ENCODE results near the gene PCSK9.

Gene PCSK9

DNA sequence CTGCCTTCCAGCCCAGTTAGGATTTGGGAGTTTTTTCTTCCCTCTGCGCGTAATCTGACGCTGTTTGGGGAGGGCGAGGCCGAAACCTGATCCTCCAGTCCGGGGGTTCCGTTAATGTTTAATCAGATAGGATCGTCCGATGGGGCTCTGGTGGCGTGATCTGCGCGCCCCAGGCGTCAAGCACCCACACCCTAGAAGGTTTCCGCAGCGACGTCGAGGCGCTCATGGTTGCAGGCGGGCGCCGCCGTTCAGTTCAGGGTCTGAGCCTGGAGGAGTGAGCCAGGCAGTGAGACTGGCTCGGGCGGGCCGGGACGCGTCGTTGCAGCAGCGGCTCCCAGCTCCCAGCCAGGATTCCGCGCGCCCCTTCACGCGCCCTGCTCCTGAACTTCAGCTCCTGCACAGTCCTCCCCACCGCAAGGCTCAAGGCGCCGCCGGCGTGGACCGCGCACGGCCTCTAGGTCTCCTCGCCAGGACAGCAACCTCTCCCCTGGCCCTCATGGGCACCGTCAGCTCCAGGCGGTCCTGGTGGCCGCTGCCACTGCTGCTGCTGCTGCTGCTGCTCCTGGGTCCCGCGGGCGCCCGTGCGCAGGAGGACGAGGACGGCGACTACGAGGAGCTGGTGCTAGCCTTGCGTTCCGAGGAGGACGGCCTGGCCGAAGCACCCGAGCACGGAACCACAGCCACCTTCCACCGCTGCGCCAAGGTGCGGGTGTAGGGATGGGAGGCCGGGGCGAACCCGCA, at the start of gene PCSK9:
Gene PCSK9 (plus strand): TSS at position 207 of the 741 bp plus-strand sequence. CDS start 290 bp downstream, at position 497.
- DNase-seq (ENCODE audit: low spot score): no peak

DNA sequence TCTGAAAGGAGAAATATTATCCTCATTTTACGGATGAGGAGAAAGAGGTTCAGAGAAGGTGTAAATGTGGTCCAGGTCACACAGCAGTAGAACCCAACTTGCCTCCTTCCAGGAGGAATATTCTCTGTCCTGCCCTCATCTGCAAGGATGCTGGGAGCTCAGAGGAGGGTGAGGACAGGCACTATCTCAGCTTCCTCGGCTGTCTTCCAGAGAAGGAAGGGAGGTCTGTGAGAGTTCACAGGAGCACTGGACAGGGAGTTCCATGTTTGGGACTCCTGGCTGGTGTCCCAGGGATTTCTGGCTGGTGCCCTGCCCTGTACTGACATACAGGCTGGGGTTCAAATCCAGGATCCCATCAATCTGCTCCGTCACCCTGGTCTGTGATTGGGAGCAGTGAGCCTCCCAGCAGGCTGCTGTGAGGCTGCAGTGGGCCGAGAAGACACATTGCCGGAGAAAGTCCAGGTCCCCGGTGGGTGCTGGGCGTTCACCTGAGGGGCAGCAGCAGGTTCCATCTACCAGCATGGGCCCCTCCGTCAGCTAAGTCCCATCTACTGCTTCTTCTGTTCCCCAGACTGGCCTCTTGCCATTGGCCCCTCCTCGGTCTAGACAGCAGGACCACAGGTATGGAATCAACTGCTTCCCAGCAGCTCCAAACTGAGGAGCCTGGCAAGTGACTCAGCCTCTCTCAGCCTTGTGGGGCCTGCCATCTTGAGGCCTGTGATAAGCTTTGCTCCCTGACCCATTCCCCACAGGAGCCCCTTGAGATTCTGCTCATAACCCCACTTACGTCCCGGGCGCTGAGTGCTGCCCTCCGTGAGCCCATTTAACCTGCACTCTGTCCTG, 49.2 kb upstream of the PCSK9 start:
- DNase-seq (ENCODE audit: low spot score): no peak

DNA sequence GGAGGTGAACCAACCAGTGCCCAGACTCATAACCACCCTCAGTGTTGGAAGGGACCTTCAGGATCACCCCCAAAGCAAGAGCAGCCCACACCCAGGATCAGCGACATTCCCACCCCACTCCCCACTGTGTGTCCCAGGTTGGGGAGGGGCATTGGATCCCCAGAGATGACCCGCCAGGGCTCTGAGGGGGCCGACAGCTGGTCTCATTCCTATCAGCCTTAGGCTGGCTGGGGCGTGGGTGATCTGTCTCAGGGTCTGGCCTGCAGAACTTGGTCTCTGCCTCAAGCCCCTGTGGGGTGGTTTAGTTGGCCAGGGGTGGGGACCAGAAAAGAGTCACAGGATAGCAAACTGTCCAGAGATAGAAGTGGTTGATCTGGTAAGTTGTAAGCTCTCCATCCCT, 48.4 kb upstream of the PCSK9 start:
- no peak for DNase-seq (ENCODE audit: low spot score)

DNA sequence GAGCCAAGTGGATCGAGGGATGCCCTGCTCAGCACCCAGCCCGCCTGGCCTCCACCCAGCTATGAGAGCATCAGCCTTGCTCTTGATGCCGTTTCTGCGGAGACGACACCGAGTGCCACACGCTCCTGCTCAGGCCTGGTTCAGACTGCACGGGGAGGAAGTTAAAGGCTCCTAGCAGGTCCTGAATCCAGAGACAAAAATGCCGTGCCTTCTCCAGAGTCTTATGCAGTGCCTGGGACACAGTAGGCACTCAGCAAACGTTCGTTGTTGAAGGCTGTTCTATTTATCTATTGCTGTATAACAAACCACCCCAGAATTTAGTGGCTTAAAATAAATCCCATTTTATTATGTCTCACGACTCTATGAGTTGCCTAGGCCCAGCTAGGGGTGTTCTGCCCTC, 47.4 kb upstream of the PCSK9 start:
- no peak for DNase-seq (ENCODE audit: low spot score)

DNA sequence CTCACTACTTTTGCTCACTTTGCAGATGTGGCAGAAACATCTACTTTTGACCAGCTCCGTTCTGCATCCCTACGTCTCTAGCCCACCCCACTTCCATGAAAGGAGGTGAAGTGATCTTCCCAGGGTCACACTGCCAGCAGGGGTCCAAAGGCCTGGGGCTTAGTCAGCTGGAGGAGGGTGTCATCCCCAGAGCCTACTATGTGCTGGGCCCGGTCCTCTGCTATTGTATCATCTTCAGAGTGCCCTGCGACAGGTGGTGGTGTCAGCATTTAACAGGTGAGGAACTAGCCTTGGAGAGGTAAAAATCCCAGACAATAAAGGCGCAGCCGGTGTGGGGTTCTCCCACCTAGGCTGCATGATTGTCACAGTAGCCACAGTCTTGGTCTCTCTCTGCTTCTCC, 46.2 kb upstream of the PCSK9 start:
- DNase-seq (ENCODE audit: low spot score): no peak

DNA sequence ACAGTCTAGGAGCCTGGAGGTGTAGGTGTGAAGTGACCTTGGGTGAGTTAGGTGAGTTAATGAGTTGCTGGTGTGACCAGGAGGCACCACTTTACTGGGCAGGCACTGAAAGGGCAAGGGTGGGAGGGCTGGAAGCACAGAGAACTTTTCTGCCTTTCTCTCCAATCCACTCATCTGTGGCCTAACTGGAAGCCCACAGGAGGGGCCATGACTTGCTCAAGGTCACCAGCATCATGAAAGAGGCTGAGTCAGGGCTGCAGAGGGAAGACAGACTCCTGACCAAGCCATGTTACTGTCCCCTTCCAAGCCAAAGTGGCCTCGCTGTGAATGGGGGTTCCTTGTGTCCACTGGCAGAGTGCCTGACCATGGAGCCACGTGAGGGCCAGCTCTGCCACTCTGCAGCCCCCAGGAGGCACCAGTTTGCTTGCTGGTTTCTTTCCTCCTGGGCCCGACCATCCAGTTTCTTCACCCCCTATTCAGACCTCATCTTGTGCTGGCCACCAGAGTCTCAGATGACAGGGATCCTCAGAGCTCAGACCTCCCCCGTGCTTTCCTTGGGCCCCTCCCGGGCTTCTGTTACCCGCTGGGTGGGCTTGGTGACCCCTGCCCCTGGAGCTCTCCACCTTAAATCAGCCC, 44.9 kb upstream of the PCSK9 start:
- no peak for DNase-seq (ENCODE audit: low spot score)

DNA sequence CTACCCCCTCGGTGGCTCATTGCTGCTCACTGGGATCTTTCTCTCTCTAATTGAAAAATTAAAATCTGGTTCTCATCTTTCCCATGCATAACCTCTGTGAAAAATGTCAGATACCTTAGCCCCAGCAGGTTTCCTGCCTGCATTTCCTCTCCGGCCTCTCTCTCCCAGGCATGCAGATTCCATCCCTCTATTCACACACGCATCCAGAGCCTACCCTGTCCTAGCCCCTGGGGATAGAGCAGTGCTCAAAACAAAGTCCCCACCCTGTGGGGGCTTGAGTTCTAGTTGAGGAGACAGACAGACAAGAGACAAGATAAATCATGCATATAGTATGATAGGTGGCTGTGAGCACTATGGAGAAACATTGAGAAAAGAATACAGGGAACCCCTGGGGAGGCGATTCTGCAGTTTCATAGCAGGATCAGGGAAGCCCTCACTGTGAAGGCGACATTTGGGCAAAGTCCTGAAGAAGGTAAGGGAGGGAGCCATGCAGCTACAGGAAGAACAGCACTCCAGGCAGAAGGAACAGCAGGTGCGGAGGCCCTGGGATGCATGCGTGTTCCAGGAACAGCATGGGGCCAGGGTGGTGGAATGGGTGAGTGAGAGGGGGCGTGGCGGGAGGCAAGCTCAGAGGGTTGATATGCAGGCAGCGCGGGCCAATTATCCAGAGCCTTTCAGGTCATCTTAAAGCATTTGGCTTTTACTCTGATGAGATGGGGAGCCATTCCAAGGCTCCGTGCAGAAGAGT, 44.2 kb upstream of the PCSK9 start:
- no peak for DNase-seq (ENCODE audit: low spot score)

DNA sequence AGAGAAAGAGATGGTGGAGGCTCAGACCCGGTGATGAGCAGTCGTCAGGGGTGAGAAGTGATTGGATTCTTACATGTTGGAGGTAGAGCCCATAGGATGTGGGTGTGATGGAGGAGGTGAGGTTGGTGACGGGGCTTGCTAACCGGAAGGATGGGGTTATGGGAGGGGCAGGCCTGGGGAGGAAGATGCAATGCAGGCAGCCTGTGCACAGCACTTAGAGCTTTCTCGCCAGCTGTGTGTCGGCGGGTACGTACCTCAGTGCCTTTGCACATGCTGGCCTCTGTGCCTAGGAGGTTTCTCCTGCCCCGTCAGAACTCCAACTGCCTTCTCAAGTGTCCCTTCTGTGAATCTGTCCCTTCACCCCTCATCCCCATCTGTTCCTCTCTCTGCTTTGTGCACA, 43.5 kb upstream of the PCSK9 start:
- DNase-seq (ENCODE audit: low spot score): no peak

DNA sequence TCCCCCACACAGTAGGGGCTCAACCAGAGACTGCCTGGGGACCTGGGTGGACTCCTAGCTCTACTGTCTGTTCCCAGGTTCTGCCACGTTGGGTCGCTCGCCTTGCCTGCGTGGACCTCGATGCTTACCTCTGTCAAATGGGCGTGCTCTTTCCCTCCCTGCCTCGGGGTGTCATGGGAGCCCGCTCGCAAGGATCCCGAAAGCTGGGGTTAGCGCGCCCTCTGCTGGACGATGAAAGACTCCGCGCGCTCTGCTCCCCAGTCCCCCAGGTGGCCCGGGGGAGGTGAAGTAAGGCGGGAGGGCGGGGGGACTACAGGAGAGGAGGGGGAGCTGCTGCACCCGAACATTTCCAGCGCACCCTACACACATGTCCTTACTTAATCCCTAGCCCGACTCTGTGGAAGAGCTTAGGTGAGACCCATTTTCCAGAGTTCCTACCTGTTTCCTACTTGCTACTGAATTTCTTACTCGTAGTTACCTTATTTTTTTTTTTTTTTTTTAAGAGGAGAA, 42.9 kb upstream of the PCSK9 start:
- DNase-seq (ENCODE audit: low spot score): peak; percentile 78

DNA sequence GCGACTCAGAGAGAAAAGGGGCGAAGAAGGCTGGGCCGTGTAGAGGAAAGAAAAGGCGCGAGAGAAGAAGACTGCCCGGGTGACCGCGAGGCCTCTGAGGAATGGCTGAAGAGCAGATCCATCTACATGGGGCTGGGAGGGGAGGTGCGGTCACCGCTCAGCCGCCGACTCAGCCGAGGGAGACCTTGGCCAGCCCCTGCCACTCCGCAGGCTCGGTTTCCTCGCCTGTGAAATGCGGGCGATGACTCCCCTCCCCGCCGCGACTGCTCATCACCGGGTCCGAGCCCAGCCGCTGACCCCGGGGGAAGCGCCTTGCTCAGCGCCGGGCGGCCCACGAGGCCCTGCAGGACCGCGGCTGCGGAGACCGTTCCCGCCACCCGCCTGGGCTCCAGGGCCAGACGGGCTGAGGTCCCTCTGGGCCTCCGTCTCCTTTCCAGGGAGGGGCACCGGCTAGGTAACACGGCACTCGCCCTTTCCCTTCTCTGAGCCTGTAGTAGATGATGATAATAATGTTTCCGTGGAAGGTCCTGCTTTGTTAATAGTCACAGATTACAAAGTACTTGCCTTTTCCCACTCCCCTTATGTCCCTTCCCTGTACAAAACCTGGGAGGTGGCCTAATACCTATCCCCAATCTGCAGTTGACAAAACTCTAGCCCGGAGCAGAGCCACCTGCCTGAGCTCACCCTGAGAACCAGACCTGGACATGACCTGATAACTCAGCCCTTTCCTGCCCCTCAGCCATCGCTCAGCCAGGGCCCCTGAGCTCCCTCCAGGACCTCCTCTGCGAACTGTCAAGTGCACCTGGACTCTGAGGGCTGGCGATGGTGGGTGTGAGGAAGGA, 42.3 kb upstream of the PCSK9 start:
- DNase-seq (ENCODE audit: low spot score): no peak

DNA sequence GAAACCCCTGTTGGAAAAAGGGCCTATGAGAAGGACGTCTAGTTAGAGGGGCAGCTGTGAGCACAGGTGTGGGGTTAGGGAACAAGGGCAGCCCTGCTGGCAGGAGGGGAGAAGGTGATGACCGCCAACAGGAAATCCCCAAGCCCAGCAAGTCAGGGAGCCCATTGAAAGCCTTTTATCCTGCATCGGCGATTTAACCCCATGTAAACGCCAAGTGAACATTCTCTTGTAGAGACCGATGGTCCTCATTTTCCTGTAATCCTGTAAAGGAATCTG, 41.7 kb upstream of the PCSK9 start:
- DNase-seq (ENCODE audit: low spot score): no peak

DNA sequence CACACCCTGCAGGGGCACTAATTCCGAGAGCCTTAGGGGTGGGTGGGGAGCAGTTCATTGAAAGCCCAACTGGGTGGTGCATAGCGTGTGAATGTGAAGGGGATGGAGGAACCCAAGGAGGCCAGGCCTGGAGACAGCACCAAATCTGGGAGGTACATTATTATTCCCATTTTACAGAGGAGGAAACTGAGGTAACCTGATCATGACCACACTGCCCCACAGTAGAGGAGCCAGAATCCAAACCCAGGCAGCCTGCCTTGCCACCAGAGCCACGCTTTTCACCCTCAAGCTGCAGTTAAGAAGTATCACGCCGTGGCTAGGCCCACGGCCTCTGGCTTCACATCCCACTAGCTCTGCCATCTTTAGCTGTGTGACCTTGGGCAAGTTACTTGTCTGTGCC, 41.2 kb upstream of the PCSK9 start:
- no peak for DNase-seq (ENCODE audit: low spot score)

DNA sequence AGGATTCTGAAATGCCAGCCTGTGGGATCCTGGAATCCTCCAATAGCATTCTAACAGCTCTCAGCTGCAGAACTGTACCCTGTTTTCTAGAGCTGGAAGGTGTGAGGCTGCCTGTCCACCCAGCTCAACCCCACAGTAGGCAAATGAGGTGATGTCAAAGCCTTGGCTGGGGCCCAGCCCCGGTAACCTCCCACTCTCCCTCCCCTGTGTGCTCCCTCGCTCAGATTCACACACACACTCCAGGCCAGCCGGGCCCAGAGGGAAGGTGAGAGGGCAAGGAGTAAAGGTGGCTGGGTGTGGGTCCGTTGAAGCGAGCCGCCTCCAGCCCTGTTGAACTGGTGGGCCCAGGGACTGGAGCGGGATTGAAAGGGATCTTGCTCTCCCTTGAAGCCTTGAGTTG, 40.7 kb upstream of the PCSK9 start, which contains the start of gene BSND:
Gene BSND (plus strand): TSS at position 257 of the 400 bp plus-strand sequence. CDS start 254 bp downstream, outside the sequence.
- DNase-seq (ENCODE audit: low spot score): no peak

DNA sequence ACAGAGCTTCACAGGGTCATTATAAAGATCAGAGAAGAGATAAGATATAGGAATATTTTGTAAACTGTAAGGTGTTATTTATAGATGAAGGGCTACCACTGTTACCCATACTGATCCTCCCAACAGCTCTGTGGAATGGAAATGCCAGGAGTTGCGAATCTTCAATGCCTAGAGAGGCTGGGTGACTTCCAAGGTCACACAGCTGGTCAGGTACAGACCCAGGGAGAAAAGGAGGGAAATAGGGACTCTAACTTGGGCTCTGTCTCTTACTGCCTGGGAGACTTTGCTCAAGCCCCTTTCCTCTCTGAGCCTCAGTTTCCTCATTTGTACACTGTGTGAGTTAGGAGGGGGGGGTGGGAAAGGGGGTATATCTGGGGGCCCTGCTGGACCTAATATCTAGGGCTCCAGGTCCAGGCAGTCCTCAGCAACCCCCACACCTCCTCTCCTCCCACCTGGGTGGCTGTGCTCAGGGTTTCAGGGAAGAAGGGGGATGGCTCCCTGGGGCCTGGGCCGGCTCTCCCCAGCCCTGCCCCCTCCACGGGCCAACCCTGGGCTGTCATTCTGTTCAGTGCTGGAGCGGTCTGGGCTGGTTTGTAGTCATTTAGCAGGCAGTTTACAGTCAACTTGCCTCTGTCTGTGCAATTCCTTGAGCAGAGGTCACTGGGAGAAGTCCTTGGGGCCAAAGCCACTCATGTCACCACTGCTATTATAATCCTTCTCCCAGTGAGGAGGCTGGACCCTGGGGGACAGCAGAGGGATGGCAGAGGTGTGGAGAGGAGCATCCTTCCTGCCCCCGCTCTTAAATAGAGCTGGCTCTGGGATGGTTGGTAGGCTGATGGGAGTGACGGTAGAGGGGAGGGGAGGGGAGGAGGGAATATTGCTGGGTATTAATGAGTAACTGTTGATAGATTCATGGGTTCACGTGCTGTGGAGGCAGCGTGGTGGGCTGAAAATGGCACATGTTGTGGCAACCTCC, 39.0 kb upstream of the PCSK9 start:
- DNase-seq (ENCODE audit: low spot score): no peak

DNA sequence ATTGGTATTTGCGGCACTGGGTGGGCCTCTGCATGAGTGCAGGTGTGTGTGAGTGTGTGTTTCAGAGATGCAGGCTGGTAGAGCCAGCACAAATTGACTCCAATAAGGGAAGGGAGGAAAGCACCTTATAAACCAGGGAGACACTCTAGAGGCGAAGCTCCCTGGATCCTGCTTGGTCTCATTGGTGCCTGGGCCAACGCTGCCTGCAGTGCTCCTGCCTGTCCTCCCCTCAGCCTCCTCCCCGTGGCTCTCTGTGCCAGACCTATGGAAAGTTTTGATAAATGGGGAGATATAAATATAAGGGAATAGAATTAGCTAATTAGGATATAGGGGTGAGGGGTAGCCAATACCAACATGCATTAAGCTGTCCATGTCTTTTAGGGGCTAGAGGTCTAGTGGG, 38.0 kb upstream of the PCSK9 start:
- no peak for DNase-seq (ENCODE audit: low spot score)

DNA sequence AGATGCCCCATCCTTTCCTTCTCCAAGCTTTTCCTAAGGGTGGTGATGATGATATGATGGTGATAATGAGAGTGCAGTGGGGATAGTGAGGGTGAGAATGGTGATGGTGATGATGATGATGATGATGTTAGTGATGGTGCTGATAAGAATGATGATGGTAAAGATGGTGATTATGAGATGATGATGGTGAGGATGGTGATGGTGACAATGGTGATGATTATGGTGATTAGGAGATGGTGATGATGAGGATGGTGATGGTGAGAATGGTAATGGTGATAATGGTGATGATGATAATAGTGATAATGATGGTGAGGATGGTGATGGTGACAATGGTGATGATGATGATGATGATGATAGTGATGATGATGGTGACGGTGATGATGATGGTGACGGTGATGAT, 36.7 kb upstream of the PCSK9 start:
- DNase-seq (ENCODE audit: low spot score): no peak

DNA sequence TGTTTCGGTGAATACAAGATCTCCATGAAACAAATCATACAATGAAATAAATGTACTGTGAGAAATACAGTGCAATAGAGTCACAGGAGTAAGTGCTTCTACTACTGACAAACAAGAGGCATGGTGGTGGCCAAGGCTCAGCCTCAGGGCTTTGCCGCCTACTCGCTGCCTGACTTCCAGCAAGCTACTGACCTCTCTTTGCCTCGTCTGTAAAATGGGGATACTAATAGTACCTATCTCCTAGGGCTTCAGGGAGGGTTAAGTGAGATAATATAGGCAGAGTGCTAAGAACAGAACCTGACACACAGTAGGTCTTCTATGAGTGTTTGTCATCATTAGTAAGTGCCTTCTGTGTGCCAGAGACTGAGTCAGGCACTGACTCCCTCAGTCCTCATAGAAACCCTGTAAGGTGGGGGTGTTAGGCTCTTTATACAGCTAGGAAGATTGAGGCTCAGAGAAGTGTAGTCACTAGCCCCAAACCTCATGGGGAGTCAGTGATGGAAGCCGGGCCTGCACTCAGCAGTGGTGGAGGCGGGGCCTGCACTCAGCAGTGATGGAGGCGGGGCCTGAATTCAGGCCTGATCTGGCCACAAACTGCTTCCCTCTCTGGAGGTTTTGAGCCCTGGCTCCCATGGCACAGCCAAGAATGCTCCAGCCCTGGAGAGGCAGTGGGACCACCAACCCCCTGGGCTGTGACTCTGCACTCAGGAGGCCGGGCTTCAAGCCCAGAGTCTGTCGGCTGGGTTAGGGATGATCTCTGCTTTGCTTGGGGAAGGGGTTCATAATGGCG, 33.8 kb upstream of the PCSK9 start:
- DNase-seq (ENCODE audit: low spot score): no peak

DNA sequence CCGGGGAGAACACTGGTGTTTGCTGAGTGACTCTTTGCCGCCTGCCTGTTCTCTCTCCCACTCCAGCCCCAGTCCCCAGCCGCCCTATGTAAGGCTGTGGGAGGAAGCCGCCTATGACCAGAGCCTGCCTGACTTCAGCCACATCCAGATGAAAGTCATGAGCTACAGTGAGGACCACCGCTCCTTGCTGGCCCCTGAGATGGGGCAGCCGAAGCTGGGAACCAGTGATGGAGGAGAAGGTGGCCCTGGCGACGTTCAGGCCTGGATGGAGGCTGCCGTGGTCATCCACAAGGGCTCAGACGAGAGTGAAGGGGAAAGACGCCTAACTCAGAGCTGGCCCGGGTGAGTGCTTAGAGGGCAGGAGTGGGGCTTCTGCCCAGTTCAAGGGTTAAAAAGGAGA, 32.4 kb upstream of the PCSK9 start:
- no peak for DNase-seq (ENCODE audit: low spot score)

DNA sequence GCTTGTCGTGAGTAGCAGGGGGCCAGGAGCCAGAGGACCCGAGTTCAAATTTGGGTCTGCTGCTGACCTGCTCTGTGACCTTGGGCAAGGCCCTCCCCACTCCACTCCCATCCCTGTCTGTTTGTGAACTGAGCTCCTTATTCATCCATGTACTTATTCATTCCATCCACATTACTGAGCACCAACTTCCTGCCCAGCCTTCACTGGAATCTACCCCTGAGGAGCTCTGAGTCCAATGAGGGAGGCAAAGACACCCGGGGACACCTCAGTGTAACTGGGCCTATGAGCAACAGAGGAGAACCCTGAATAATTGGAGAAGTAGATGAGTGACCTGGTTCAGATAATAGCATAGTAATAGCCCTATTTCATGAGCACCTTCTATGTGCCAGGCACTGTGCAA, 31.7 kb upstream of the PCSK9 start:
- DNase-seq (ENCODE audit: low spot score): no peak
